ENCODE measurements around the gene KIAA1191.
"Not testable (repeated sequence)": the region's sequence is repeated elsewhere in the genome, so short reads cannot be mapped to it uniquely, and the experiment has no call there.

KIAA1191 gene, protein sequence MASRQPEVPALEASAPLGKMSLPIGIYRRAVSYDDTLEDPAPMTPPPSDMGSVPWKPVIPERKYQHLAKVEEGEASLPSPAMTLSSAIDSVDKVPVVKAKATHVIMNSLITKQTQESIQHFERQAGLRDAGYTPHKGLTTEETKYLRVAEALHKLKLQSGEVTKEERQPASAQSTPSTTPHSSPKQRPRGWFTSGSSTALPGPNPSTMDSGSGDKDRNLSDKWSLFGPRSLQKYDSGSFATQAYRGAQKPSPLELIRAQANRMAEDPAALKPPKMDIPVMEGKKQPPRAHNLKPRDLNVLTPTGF

DNA sequence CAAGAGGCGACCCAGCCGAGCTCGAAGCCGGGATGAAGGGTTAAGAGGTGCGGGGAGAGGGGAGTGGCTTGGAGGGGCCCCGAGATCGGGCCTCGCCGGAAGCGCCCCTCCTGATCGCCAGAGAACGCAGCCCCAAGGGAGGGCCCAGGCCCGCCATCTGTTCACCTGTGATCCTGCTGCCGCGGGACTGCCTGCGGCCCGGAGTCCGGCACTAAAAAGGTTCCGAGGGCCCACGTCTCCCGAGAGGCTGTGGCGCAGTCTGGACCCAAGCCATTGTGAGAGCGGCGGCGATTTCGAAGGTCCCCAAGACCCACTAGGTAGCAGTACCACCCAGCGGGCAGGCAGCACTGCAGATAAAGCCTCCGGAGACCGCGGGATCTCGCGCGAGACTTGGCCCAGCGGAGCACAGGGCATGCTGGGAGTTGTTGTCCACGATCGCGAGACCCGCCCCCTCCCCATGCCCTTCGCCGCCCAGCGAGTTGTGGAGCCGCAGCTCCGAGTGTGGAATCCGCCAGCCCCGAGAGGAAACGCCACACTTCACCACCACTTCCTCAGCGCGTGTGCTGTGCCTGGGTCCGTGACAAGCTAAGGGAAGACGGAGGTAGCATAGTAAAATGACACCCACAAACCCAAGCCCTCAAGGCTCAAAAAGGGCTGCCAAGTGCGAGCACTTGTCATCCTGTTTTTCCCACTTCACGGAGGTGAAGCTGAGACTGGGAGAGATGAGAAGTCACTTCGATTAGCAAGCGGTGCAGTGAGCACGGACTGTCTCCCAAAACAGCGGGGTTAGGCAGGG is at the start of gene KIAA1191:
KIAA1191 (minus strand) TSS at position 328 of the 796 bp plus-strand sequence. CDS start 2,256 bp downstream, outside the sequence.
- DNase-seq = peak; percentile 96

DNA sequence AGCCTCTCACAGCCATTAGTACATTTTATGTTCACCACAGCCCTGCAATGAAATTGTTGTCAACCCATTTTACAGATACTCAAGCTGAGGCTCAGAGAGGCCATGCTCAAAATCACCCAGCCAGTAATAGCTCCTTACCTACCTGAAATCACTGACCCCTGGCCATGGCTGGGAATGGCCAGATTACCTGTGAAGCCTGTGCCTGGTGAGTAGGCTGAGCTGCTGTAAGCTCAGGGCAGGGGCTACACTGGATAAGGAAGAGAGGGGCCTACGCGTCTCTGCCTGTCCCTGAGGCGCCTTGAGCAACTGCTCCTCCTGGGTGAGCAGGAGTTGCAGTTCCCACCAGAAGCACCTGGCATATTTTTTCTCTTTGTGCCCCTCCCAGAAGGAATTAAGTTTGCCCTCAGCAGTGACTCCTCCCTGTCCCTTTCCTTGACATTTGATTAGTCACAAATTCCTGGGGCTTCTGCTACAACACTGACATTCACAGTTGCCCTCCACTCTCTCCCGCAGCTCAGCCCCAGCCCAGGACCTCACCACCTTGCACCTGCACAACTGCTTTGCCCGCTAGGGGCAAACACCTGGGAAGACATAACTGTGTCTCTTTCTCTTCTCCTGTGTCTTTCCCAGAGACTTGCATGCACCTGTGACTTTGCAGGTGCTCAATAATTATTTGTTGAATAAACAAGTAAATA is 49.1 kb upstream of the KIAA1191 start:
- DNase-seq = no peak

DNA sequence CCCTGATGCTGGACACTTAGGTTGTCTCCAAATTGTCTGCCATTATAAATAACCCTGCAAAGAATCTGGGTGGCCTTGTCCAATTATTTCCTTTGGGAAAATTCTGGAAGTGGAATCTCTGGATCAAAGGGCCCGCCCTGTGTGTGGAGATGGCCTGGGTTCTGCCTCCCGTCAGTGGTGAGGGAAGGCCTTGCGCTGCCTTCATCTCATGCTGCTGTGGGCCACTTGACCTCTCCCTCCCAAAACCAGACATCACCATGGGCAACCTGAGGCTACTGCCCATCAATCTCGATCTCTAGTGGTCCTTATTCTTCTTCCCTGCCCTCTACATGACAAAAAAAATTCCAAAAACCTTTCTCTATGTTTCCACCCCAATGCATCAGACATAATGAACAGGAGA is 48.2 kb upstream of the KIAA1191 start:
- no peak for DNase-seq

DNA sequence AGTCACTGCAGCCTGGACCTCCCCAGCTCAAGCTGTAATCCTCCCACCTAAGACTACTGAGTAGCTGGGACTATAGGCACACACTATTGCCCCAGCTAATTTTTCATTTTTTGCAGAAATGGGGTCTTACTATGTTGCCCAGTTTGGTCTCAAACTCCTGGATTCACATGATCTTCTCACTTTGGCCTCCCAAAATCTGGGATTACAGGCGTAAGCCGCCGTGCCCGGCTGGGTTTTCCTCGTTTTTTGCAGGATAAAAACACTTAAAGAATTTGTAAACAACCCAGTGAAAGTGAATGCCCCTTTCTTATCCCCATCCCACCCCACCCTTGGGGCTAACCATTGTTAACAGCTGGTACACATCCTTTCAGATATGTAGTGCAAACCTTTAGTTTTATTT is 47.0 kb upstream of the KIAA1191 start:
- no peak for DNase-seq

DNA sequence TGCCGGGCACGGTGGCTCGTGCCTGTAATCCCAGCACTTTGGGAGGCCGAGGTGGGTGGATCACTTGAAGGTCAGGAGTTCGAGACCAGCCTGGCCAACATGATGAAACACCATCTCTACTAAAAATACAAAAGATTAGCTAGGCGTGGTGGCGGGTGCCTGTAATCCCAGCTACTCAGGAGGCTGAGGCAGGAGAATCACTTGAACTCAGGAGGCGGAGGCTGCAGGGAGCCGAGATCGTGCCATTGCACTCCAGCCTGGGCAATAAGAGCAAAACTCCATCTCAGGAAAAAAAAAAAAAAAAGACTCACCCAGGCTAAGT is 46.6 kb upstream of the KIAA1191 start:
- DNase-seq = not testable (repeated sequence)

DNA sequence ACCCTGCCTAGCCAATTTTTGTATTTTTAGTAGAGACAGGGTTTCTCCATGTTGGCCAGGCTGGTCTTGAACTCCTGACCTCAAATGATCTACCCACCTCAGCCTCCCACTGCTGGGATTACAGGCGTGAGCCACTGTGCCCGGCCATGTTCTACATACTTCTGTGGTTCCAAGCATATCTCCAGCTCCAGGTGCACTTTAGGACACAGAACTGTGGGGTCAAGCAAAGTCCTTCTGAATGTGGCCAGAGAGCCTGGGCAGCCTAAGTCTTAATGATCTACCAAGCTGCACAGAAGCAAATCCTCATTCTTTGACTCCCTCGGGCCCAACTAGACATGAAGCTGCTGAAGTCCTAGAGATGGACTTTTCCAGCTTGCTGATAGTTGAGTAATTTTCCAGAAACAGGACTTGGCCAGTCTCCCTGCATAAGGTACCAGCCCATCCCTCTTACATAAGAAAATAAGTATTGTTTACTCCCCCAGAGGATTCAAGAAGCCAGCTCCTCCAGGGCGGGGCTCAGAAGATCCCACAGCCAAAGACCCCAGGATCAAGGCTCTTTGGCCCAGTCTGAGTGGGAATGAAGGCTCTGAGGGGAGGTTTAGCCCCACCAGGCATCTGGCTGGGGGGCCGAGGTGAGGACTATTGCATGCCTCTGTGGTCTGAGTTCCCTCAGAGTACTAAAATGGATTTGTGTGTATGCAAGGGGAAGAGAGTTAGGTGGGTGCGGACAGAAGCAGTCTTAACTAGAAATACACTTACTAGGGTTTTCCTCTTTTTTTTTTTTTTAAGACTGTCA is 46.1 kb upstream of the KIAA1191 start:
- no peak for DNase-seq

DNA sequence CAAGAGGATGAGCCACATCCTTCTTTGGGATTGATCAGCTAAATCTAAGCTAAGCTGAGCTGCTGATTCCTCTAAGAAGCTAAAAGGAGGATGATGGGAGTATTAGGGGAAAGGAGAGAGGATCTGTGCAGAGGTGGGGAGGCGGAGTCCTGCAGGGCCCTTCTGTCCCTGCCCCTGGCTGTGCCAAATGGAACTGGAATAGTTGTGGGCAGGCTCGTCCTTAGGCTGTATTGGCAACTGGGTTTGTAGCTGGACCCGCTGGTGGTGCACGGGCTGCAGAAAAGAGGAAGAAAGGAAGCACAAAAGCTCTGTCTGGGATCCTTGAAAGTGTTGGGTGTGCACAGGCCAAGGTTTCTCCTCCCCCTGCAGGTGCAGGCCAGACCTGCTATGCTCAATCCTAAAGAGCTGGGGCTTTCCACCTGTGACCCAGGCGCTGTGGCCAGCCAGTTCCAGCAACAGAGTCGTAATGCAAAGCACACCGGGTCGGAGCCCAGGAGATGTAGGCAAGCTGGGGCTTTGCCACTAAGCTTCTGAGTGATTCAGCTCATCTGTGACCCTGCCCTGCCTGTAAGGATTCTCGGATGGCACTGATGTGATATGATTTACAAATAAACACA is 45.0 kb upstream of the KIAA1191 start:
- DNase-seq = no peak

DNA sequence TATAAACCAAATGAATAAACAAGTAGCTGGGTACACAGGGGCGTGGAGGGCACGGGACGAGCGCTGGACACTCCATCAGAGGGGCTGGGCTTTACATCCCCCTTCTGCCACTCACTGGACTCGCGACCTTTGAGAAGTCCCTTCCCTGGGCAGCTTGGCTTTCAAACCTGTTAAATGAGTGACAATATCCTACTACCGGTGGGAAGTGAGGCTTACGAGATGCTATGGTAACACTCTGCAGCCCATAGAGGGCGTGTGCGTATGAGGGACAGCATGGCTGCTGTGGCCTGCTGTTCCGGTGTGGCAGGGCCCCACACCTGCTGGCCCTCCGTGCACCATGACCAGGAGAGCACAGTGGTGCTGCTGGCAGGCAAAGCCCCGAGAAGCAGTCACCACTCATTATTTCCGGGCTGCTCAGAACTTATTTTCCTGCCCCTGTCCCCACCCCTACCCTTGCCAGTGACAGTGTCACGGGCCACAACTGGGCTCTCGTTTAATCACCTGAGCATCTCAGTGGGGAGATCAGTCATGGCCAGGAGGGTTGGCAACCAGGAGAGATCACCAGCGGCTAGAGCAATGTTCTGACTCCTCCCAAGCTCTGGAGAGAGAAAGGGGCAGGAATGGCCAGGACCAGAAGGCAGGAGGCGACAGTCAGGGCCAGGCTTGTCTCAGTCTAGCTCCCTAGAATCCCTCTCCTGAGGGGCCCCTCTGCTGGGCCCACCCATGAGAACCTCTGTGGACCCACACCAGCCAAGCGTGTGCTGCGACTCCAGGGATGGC is 44.3 kb upstream of the KIAA1191 start:
- no peak for DNase-seq

GRCh38 chr5:176401281-176402205 is 40.0 kb upstream of the KIAA1191 start:
- no peak for DNase-seq

DNA sequence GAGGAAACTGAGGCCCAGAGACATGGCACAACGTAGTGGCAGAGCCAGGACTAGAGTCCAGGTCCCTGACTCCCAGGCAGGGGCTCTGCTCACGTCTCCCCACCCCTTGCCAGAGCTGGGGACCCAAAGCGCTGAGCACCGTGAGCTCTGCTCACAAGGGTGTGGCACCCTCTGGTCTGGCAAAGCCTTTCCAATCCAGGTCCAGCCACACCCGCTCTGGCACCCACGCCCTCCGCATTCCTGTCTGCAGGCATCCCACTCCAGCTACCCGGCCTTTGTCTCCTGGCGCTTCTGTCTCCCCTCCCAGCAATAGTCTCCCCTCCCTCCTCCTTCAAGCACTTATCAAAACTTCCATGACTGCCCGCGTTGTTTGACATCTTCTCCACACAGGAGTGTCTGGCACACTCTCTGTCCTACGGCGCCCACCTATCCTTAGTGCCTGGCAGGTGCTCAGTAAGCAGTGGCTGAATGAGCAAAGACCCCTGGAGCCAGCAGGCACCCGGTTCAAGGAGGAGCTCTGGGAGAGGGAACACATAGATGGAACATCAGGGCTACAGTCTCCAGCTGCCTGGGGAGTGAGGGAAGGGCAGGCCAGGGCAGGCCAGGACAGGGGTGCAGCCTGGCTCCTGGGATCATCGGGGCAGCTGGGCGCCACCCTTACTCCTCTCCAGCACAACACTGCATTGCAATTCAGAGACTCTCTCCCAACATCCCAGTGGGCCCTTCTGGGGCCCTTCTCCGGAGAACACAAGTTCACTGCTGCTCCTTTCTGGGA is 39.0 kb upstream of the KIAA1191 start:
- DNase-seq = no peak

- DNase-seq = no peak
These were observed 36.3 kb upstream of the KIAA1191 start for GRCh38 chr5:176397736-176398420.

GRCh38 chr5:176396330-176396729 is 34.8 kb upstream of the KIAA1191 start:
- no peak for DNase-seq

- DNase-seq = no peak
These were observed 33.5 kb upstream of the KIAA1191 start for GRCh38 chr5:176394881-176395675.

- DNase-seq = no peak
These were observed 32.5 kb upstream of the KIAA1191 start for GRCh38 chr5:176394096-176394495.

GRCh38 chr5:176392526-176392925 is 31.0 kb upstream of the KIAA1191 start:
- no peak for DNase-seq

DNA sequence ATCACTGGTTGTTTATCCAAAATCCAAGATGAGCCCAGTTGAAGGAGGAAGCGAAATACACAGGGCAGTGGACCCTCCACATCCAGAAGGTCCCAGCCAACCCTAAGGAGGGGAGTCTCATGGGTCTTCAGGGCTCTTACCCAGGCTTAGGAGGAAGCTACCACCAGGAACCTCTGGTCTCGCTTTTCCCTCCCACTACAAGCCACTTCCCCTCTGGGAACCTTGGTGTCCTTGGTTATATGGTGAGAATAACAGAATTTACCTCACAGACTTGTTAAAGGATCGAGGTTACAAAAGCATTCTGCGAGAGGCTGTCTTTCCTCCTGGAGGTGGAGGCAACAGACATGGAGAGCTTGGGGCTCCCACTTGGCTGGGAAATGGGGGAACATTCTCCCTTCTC is 30.4 kb upstream of the KIAA1191 start:
- no peak for DNase-seq

GRCh38 chr5:176391479-176391878 is 29.9 kb upstream of the KIAA1191 start:
- no peak for DNase-seq
